DND-41 (cell line): ENCODE results near the gene ZMIZ1.

Source experiments
- ATAC-seq: fragments of 200-7000 bp; cut with Tn5 transposase; 3 replicates; pipeline ENCODE4 v1.9.1; 2021; ENCODE audit warnings: low read depth; ENCODE audit not compliant: insufficient read depth
- DNase-seq: peaks from one replicate; pipeline ENCODE4 v3.0.0-alpha.2; 2020
- H2AFZ ChIP-seq: 2 replicates; pipeline ENCODE4 v1.6.0; 2012; ENCODE audit warnings: low read depth, low read length
- H3K27ac ChIP-seq: 2 replicates; pipeline ENCODE4 v1.5.1; 2012; ENCODE audit warnings: low read length, inconsistent platforms
- H3K27me3 ChIP-seq: fragments of 200-600 bp; sonication (generic); 2 replicates; pipeline ENCODE4 v1.6.0; 2012; ENCODE audit warnings: low read length, mild to moderate bottlenecking, inconsistent platforms; ENCODE audit not compliant: insufficient read depth, poor library complexity
- H3K36me3 ChIP-seq: 2 replicates; pipeline ENCODE4 v1.5.1; 2012; ENCODE audit warnings: low read length, inconsistent platforms; ENCODE audit not compliant: insufficient read depth
- H3K4me1 ChIP-seq: 2 replicates; pipeline ENCODE4 v1.5.1; 2012; ENCODE audit warnings: mild to moderate bottlenecking, low read length; ENCODE audit not compliant: insufficient read depth
- H3K4me2 ChIP-seq: 2 replicates; pipeline ENCODE4 v1.6.0; 2012; ENCODE audit warnings: mild to moderate bottlenecking, moderate library complexity, low read length, inconsistent platforms; ENCODE audit not compliant: insufficient read depth
- H3K4me3 ChIP-seq, 2 experiments: fragments of 200-600 bp in 1 of 2; shearing (Covaris generic) in 1 of 2; 2 replicates each; pipeline ENCODE4 v1.5.1; 2012 to 2016; ENCODE audit warnings: inconsistent platforms in 2 of 2, low read length in 2 of 2, mild to moderate bottlenecking in 2 of 2, low read depth in 1 of 2, moderate library complexity in 1 of 2
- H3K79me2 ChIP-seq: 2 replicates; pipeline ENCODE4 v1.6.0; 2012; ENCODE audit warnings: low read length, inconsistent platforms; ENCODE audit not compliant: insufficient read depth
- H3K9ac ChIP-seq: 2 replicates; pipeline ENCODE4 v1.6.0; 2012; ENCODE audit warnings: low read depth, mild to moderate bottlenecking, inconsistent platforms, low read length, moderate library complexity
- H3K9me3 ChIP-seq: 2 replicates; pipeline ENCODE4 v1.5.1; 2012; ENCODE audit warnings: low read length, moderate library complexity, mild to moderate bottlenecking, inconsistent platforms; ENCODE audit not compliant: insufficient read depth, severe bottlenecking
- H4K20me1 ChIP-seq: 2 replicates; pipeline ENCODE4 v1.6.0; 2012; ENCODE audit warnings: low read length; ENCODE audit not compliant: insufficient read depth
- EZH2 ChIP-seq: IDR thresholded peaks from 3 replicates; pipeline ENCODE4 v1.6.1; 2012; ENCODE audit warnings: borderline replicate concordance, low read depth, mild to moderate bottlenecking, moderate library complexity, low read length, inconsistent platforms; ENCODE audit not compliant: severe bottlenecking
- TF ChIP-seq, protein P1 (sequence below): IDR thresholded peaks from 2 replicates; pipeline ENCODE4 v1.5.1; 2012; ENCODE audit warnings: borderline replicate concordance, low read length, moderate library complexity, mild to moderate bottlenecking; ENCODE audit not compliant: poor library complexity, severe bottlenecking; ENCODE audit errors: extremely low read depth

Gene ZMIZ1

DNA sequence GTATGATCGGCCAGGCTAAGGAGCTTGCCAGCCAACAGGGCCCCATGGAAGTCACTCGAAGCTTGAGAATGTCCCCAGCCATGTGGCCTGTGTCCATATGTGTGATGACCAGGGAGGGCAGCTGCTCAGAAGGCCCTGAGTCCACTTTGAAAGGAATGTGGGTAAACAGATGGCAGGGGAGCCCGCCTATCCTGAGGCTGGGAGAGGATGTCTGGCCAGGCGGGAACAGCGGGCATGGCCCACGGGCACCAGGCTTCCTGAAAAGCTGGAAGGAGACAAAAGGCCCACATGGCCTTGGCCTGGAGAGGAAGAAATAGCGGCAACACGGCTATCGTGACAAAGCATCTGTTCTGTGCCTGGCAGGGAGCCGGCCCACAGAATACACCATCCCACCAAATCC, 140.6 kb downstream of the ZMIZ1 start:
- Histone ChIP-seq H3K9me3 (no peaks in the 10 kb centered on the region), H3K4me1 (no peaks in the 10 kb centered on the region), H4K20me1 (peaks cover 25% of the 10 kb centered on the region), H3K79me2 (no peaks in the 10 kb centered on the region), H3K27ac (no peak overlapping the region), H3K27me3 (no peaks in the 10 kb centered on the region), H2AFZ (no peak overlapping the region), H3K4me2 (no peak overlapping the region), H3K9ac (no peak overlapping the region), H3K4me3 (no peak overlapping the region), H3K36me3 (peaks cover 81% of the 10 kb centered on the region)
- ATAC-seq (no peak), DNase-seq (no peak)
- TF ChIP-seq EZH2: no peak
- TF ChIP-seq, protein P1, sequence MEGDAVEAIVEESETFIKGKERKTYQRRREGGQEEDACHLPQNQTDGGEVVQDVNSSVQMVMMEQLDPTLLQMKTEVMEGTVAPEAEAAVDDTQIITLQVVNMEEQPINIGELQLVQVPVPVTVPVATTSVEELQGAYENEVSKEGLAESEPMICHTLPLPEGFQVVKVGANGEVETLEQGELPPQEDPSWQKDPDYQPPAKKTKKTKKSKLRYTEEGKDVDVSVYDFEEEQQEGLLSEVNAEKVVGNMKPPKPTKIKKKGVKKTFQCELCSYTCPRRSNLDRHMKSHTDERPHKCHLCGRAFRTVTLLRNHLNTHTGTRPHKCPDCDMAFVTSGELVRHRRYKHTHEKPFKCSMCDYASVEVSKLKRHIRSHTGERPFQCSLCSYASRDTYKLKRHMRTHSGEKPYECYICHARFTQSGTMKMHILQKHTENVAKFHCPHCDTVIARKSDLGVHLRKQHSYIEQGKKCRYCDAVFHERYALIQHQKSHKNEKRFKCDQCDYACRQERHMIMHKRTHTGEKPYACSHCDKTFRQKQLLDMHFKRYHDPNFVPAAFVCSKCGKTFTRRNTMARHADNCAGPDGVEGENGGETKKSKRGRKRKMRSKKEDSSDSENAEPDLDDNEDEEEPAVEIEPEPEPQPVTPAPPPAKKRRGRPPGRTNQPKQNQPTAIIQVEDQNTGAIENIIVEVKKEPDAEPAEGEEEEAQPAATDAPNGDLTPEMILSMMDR: no peak

DNA sequence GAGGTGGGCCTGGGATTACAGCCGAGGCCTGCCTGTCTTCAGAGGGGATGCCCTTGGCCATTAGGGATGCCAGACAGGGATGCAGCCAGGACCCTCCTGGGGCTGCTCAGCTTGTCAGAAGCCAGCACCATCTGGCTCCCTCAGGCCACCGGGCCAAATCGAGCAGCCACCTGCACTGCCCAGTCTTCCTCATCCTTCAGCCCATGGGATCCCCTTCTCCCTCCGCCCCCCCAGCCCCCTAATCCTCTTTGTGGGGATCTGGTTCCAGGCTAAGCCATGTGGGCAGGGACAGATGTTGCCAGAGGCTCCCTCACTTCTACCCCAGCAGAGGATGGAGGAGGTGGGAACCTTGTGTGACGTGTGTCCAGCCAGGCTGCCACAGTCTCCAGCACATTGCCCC, 141.1 kb downstream of the ZMIZ1 start:
- H4K20me1 ChIP-seq: peaks cover 21% of the 10 kb centered on the region
- H3K4me1 ChIP-seq: no peaks in the 10 kb centered on the region
- H3K9ac ChIP-seq: no peak overlapping the region
- H2AFZ ChIP-seq: no peak overlapping the region
- no peaks in the 10 kb centered on the region for H3K27me3 ChIP-seq
- H3K4me2 ChIP-seq: no peak overlapping the region
- H3K9me3 ChIP-seq: no peaks in the 10 kb centered on the region
- DNase-seq: no peak
- no peak overlapping the region for H3K4me3 ChIP-seq
- ATAC-seq: no peak
- TF ChIP-seq, protein P1: no peak
- TF ChIP-seq EZH2: no peak
- H3K27ac ChIP-seq: no peak overlapping the region
- peaks cover 81% of the 10 kb centered on the region for H3K36me3 ChIP-seq
- no peaks in the 10 kb centered on the region for H3K79me2 ChIP-seq

DNA sequence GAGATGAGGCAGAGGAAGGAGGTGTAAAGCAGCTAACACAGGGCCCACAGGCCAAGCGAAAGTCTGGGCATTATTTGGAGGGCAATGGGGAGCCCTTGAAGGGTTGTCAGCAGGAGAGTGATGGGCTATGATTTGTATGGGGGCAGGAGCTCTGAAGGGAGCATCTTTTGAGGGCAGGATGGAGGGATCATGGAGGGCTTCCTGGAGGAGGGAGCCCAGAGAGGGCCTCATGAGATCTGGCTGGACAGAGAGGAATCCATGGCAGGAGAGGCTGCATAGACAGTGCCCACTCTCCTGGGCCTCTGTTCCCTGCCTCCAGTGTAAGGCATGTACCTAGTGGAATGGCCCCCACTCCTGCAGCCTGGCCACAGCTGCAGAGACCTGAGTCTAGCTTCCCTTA, 141.9 kb downstream of the ZMIZ1 start:
- no peaks in the 10 kb centered on the region for H3K79me2 ChIP-seq
- no peak overlapping the region for H3K9ac ChIP-seq
- peaks cover 18% of the 10 kb centered on the region for H4K20me1 ChIP-seq
- TF ChIP-seq, protein P1: no peak
- no peak for TF ChIP-seq EZH2
- H3K27ac ChIP-seq: no peak overlapping the region
- no peaks in the 10 kb centered on the region for H3K27me3 ChIP-seq
- H2AFZ ChIP-seq: no peak overlapping the region
- no peak overlapping the region for H3K4me2 ChIP-seq
- no peaks in the 10 kb centered on the region for H3K9me3 ChIP-seq
- no peak overlapping the region for H3K4me3 ChIP-seq
- no peaks in the 10 kb centered on the region for H3K4me1 ChIP-seq
- ATAC-seq: no peak
- H3K36me3 ChIP-seq: peaks cover 80% of the 10 kb centered on the region
- no peak for DNase-seq

DNA sequence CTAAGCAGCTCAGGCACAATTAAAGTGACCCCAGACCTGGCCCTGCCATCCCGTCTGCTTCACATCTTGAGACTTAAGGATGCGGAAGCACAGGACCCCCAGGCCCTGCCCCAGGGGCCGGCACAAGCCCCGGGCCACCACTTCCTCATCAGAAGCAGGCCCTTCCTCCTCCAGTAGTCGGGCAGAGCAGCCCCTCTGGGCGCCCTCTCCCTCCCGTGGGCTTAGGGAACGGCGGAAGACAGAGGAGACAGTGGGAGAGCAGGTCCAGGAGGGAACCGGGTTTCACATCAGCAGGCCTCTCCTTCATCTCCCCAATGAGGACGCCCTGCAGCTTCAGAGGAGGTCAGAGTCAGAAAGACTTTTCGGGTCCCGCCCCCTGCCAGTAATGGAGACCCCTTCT, 142.8 kb downstream of the ZMIZ1 start:
- TF ChIP-seq, protein P1: no peak
- no peak for TF ChIP-seq EZH2
- Histone ChIP-seq H3K27me3 (no peaks in the 10 kb centered on the region), H3K4me3 (no peak overlapping the region), H3K4me2 (no peak overlapping the region), H3K27ac (no peak overlapping the region), H4K20me1 (peaks cover 13% of the 10 kb centered on the region), H3K36me3 (peaks cover 83% of the 10 kb centered on the region), H3K9ac (no peak overlapping the region), H3K79me2 (no peaks in the 10 kb centered on the region), H2AFZ (no peak overlapping the region), H3K4me1 (no peaks in the 10 kb centered on the region), H3K9me3 (no peaks in the 10 kb centered on the region)
- no peak for DNase-seq
- no peak for ATAC-seq
